Measurements from ENCODE around the gene INTS6.

INTS6 gene

GRCh38 chr13:51452361-51453206 is at the start of gene INTS6:
Gene INTS6, minus strand, starts transcription at chr13:51453036. Its CDS starts 511 bp downstream, at chr13:51452525.
- DNase-seq: peak; percentile 99

GRCh38 chr13:51502153-51502651 is 49.4 kb upstream of the INTS6 start:
- DNase-seq: no peak

GRCh38 chr13:51501592-51502152 is 48.8 kb upstream of the INTS6 start:
- DNase-seq: no peak

- no peak for DNase-seq
These were observed 48.3 kb upstream of the INTS6 start for GRCh38 chr13:51501096-51501495.

GRCh38 chr13:51500687-51501086 is 47.9 kb upstream of the INTS6 start:
- no peak for DNase-seq

GRCh38 chr13:51499841-51500240 is 47.0 kb upstream of the INTS6 start:
- DNase-seq: no peak

GRCh38 chr13:51495316-51495715 is 42.5 kb upstream of the INTS6 start:
- DNase-seq: peak; percentile 30

GRCh38 chr13:51494156-51494555 is 41.3 kb upstream of the INTS6 start:
- DNase-seq: no peak

GRCh38 chr13:51488212-51488611 is 35.4 kb upstream of the INTS6 start:
- DNase-seq: no peak

GRCh38 chr13:51481656-51482055 is 28.8 kb upstream of the INTS6 start:
- no peak for DNase-seq

GRCh38 chr13:51479199-51479523 is 26.3 kb upstream of the INTS6 start:
- DNase-seq: no peak

- no peak for DNase-seq
These were observed 25.8 kb upstream of the INTS6 start for GRCh38 chr13:51478418-51479198.

- DNase-seq: no peak
These were observed 25.0 kb upstream of the INTS6 start for GRCh38 chr13:51477653-51478324.

- no peak for DNase-seq
These were observed 24.3 kb upstream of the INTS6 start for GRCh38 chr13:51477149-51477548.

GRCh38 chr13:51475727-51476501 is 23.1 kb upstream of the INTS6 start:
- no peak for DNase-seq

- DNase-seq: no peak
These were observed 17.0 kb upstream of the INTS6 start for GRCh38 chr13:51469790-51470189.

GRCh38 chr13:51467730-51468129 is 14.9 kb upstream of the INTS6 start:
- DNase-seq: no peak

GRCh38 chr13:51465124-51465523 is 12.3 kb upstream of the INTS6 start:
- no peak for DNase-seq

- DNase-seq: no peak
These were observed 4.4 kb upstream of the INTS6 start for GRCh38 chr13:51457086-51457815.

GRCh38 chr13:51456510-51456909 is 3.7 kb upstream of the INTS6 start:
- DNase-seq: no peak

- no peak for DNase-seq
These were observed 2.7 kb upstream of the INTS6 start for GRCh38 chr13:51455532-51455931.

Measured in left hindlimb (tissue), 1 donor.